ENCODE measurements around the gene TMED1.

GRCh38 chr19:10854350-10855089 lies 18.5 kb upstream of the TMED1 start:
- TF ChIP-seq CTCF (IDR thresholded peaks at IDR 0.05) (no peak), CHD2 (IDR thresholded peaks at IDR 0.05; ENCODE audit: low read length, partially characterized antibody) (no peak), SMC3 (IDR thresholded peaks at IDR 0.05) (no peak), ESRRA (IDR thresholded peaks at IDR 0.05; ENCODE audit: borderline replicate concordance, low read length) (no peak), JUNB (IDR thresholded peaks at IDR 0.05) (no peak), PHF8 (IDR thresholded peaks at IDR 0.05; ENCODE audit: borderline replicate concordance, low read depth) (no peak)

Data from A549 (cell line).